Calu3 (cell line): Measurements from ENCODE around the gene NUS1. TPM values are rescaled to one million over a fixed set of nuclear protein-coding genes. Genes with fewer than 3 reads are reported as not detected.
"Not testable (repeated sequence)": the region's sequence is repeated elsewhere in the genome, so short reads cannot be mapped to it uniquely, and the experiment has no call there.

Experiments used
- BruUV-seq: library from RNA; stranded (reverse); fragments of 400-500 nt; replicated peaks from 2 replicates; lab custom pipeline; 2021; lab: Mats Ljungman, UMichigan
- CTCF ChIA-PET: fragments of 300-600 bp; sonication (Branson Sonifier 250); formaldehyde crosslinking; loops from one replicate; lab custom pipeline; 2022; ENCODE audit warnings: antibody characterized with exemption; lab: Charles Lee
- DNase-seq: peaks from one replicate; pipeline ENCODE4 v3.0.0; 2022
- H3K27ac Mint-ChIP-seq: one replicate; pipeline ENCODE4 v1.8.0; 2022; ENCODE audit warnings: mixed read lengths; ENCODE audit not compliant: unreplicated experiment
- H3K27me3 Mint-ChIP-seq: one replicate; pipeline ENCODE4 v1.8.0; 2022; ENCODE audit warnings: mixed read lengths; ENCODE audit not compliant: unreplicated experiment
- H3K36me3 Mint-ChIP-seq: one replicate; pipeline ENCODE4 v1.8.0; 2022; ENCODE audit warnings: mild to moderate bottlenecking, moderate library complexity, mixed read lengths; ENCODE audit not compliant: insufficient read depth, unreplicated experiment
- H3K4me1 Mint-ChIP-seq: one replicate; pipeline ENCODE4 v1.8.0; 2022; ENCODE audit warnings: mild to moderate bottlenecking, low read depth, mixed read lengths; ENCODE audit not compliant: unreplicated experiment
- H3K4me3 Mint-ChIP-seq: one replicate; pipeline ENCODE4 v1.8.0; 2022; ENCODE audit warnings: mild to moderate bottlenecking, low read depth, moderate library complexity, mixed read lengths; ENCODE audit not compliant: unreplicated experiment
- H3K9me3 Mint-ChIP-seq: one replicate; pipeline ENCODE4 v1.8.0; 2022; ENCODE audit warnings: low read depth, mixed read lengths; ENCODE audit not compliant: unreplicated experiment
- intact Hi-C: fragments of 100-400 bp; cut with micrococcal nuclease; formaldehyde crosslinking; loops from one replicate; pipeline ENCODE4 v1.10.0; 2022; ENCODE audit not compliant: unreplicated experiment
- total RNA-seq: library from RNA; stranded (reverse); gene quantifications from 2 replicates; pipeline ENCODE4 v1.2.3, GENCODE V29; 2022
- TF ChIP-seq, protein P1 (sequence below): fragments of 200-600 bp; IDR thresholded peaks from one replicate; pipeline ENCODE4 v1.8.0; 2022; ENCODE audit warnings: antibody characterized with exemption; ENCODE audit not compliant: unreplicated experiment

Gene NUS1
- total RNA-seq, 1 experiment from 2014 or later = 52.0 TPM

GRCh38 chr6:117733341-117733740 lies 58.1 kb downstream of the NUS1 start:
- Mint-ChIP-seq H3K27me3 (no peaks in the 10 kb centered on the region), H3K27ac (no peak overlapping the region), H3K36me3 (no peaks in the 10 kb centered on the region), H3K9me3 (no peaks in the 10 kb centered on the region), H3K4me3 (no peak overlapping the region), H3K4me1 (no peaks in the 10 kb centered on the region)
- TF ChIP-seq, protein P1, sequence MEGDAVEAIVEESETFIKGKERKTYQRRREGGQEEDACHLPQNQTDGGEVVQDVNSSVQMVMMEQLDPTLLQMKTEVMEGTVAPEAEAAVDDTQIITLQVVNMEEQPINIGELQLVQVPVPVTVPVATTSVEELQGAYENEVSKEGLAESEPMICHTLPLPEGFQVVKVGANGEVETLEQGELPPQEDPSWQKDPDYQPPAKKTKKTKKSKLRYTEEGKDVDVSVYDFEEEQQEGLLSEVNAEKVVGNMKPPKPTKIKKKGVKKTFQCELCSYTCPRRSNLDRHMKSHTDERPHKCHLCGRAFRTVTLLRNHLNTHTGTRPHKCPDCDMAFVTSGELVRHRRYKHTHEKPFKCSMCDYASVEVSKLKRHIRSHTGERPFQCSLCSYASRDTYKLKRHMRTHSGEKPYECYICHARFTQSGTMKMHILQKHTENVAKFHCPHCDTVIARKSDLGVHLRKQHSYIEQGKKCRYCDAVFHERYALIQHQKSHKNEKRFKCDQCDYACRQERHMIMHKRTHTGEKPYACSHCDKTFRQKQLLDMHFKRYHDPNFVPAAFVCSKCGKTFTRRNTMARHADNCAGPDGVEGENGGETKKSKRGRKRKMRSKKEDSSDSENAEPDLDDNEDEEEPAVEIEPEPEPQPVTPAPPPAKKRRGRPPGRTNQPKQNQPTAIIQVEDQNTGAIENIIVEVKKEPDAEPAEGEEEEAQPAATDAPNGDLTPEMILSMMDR = no peak
- no TSS peak for BruUV-seq
- intact Hi-C loops = no loop called here
- DNase-seq = no peak
- CTCF ChIA-PET = no interaction called here

DNA sequence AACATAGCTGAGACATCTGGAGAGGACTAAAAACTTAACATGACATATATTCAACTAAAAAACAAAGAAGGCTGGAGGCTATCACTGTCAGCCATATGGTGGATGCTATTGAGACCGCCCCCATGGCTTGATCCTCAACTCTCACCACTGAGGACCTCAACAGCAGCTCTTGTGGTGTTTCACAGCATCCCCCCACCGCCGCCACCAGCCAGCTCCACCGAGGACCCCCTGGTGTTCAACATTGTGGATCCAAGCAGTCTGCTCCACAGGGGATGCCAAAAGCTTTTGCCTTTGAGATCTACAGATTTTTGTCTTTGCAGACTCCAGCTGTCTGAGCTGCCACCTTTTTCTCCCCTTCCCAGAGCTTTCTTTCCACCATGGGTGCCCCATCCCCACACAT lies 64.6 kb downstream of the NUS1 start:
- no peak overlapping the region for H3K27ac Mint-ChIP-seq
- DNase-seq = no peak
- TF ChIP-seq, protein P1 = no peak
- no peak overlapping the region for H3K4me3 Mint-ChIP-seq
- H3K27me3 Mint-ChIP-seq = no peaks in the 10 kb centered on the region
- H3K36me3 Mint-ChIP-seq = no peaks in the 10 kb centered on the region
- peaks cover 7% of the 10 kb centered on the region for H3K9me3 Mint-ChIP-seq
- CTCF ChIA-PET = no interaction called here
- intact Hi-C loops = no loop called here
- no peaks in the 10 kb centered on the region for H3K4me1 Mint-ChIP-seq
- BruUV-seq = no TSS peak

DNA sequence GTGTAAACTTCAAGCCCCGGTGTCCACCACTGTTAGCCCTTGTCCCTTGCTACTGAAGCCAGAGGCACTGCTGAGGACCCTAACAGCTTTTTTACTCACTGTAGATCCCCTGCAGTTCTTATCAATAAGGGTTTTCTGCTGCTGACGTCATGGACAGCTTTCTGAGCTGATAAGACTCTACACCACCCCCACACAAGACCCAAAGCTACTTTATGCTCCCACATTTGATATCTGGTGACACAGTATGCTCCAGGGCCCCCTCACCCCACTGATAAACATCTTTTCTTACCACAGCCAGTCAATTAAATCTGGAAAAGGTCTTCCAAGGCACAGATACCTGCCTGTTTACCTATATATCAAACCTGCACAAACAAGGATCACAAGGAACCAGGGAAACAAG lies 65.3 kb downstream of the NUS1 start:
- no peak overlapping the region for H3K4me3 Mint-ChIP-seq
- peaks cover 7% of the 10 kb centered on the region for H3K9me3 Mint-ChIP-seq
- CTCF ChIA-PET = no interaction called here
- H3K27me3 Mint-ChIP-seq = no peaks in the 10 kb centered on the region
- no peak for DNase-seq
- intact Hi-C loops = no loop called here
- H3K27ac Mint-ChIP-seq = no peak overlapping the region
- H3K4me1 Mint-ChIP-seq = no peaks in the 10 kb centered on the region
- BruUV-seq = no TSS peak
- no peaks in the 10 kb centered on the region for H3K36me3 Mint-ChIP-seq
- TF ChIP-seq, protein P1 = no peak

GRCh38 chr6:117750675-117751074 lies 75.4 kb downstream of the NUS1 start:
- intact Hi-C loops, H3K4me3 Mint-ChIP-seq, H3K9me3 Mint-ChIP-seq, CTCF ChIA-PET, DNase-seq, H3K27ac Mint-ChIP-seq, H3K36me3 Mint-ChIP-seq, BruUV-seq, H3K4me1 Mint-ChIP-seq: not testable (repeated sequence)
- H3K27me3 Mint-ChIP-seq = peaks cover 12% of the 10 kb centered on the region

Other genes with a start within 250 kb of the NUS1 start
- 5.1 and 8.1 TPM in 2 replicates for gene ROS1, start 249.5 kb upstream of the NUS1 start, total RNA-seq
- gene DCBLD1, start 192.8 kb upstream of the NUS1 start, total RNA-seq = 22.3 and 28.2 TPM in 2 replicates
- gene GOPC, start 73.0 kb upstream of the NUS1 start, total RNA-seq = 28.8 and 33.5 TPM in 2 replicates
- not detected in 2 replicates for gene SLC35F1, start 231.8 kb downstream of the NUS1 start, total RNA-seq